Panc1 (cell line): ENCODE measurements around the gene WRAP73. TPM values are rescaled to one million over a fixed set of nuclear protein-coding genes. Genes with fewer than 3 reads are reported as not detected.

Experiments
- ATAC-seq: fragments of 200-7000 bp; cut with Tn5 transposase; 2 replicates; pipeline ENCODE4 v1.9.1; 2020; ENCODE audit warnings: mild to moderate bottlenecking, moderate library complexity
- BruUV-seq: library from RNA; stranded (reverse); fragments of 400-500 nt; replicated peaks from 2 replicates; lab custom pipeline; 2021; lab: Mats Ljungman, UMichigan
- CTCF ChIA-PET: fragments of 300-600 bp; sonication (Branson Sonifier 250); formaldehyde crosslinking; loops from one replicate; lab custom pipeline; 2022; ENCODE audit warnings: antibody characterized with exemption; lab: Charles Lee
- POLR2A ChIA-PET: fragments of 300-600 bp; sonication (Branson Sonifier 250); formaldehyde crosslinking; loops from one replicate; lab custom pipeline; 2022; ENCODE audit warnings: antibody characterized with exemption; lab: Charles Lee
- DNase-seq: peaks from one replicate; pipeline ENCODE4 v3.0.0-alpha.2; 2010; ENCODE audit warnings: low read depth, low spot score
- H3K27ac ChIP-seq: 2 replicates; pipeline ENCODE4 v1.5.1; 2011; ENCODE audit warnings: mild to moderate bottlenecking, low read length, inconsistent platforms
- H3K27me3 ChIP-seq: fragments of 200-500 bp; sonication (Bioruptor generic); 2 replicates; pipeline ENCODE4 v1.6.0; 2014; ENCODE audit warnings: low read length, inconsistent platforms; ENCODE audit not compliant: control insufficient read depth, insufficient read depth
- H3K36me3 ChIP-seq: fragments of 200-500 bp; sonication (Bioruptor generic); 2 replicates; pipeline ENCODE4 v1.5.1; 2014; ENCODE audit warnings: inconsistent platforms, mild to moderate bottlenecking, low read length, moderate library complexity; ENCODE audit not compliant: control insufficient read depth, insufficient read depth
- H3K4me1 ChIP-seq: 2 replicates; pipeline ENCODE4 v1.5.1; 2011; ENCODE audit warnings: inconsistent platforms, mild to moderate bottlenecking, low read length, moderate library complexity; ENCODE audit not compliant: control insufficient read depth, insufficient read depth
- H3K4me3 ChIP-seq, 2 experiments: 2 replicates each; pipeline ENCODE4 v1.5.1; 2011 to 2012; ENCODE audit warnings: low read depth in 2 of 2, low read length in 2 of 2, mild to moderate bottlenecking in 2 of 2, inconsistent platforms in 1 of 2, moderate library complexity in 1 of 2
- H3K9me3 ChIP-seq: fragments of 200-500 bp; sonication (Bioruptor generic); 2 replicates; pipeline ENCODE4 v1.5.1; 2014; ENCODE audit warnings: low read depth, mild to moderate bottlenecking, inconsistent platforms, low read length, moderate library complexity; ENCODE audit not compliant: control insufficient read depth, insufficient read depth
- POLR2AphosphoS5 ChIP-seq: IDR thresholded peaks from 2 replicates; pipeline ENCODE4 v1.6.1; 2012; ENCODE audit warnings: mild to moderate bottlenecking, low read depth, low read length, moderate library complexity
- SIN3A ChIP-seq: IDR thresholded peaks from 2 replicates; pipeline ENCODE4 v1.6.1; 2012; ENCODE audit warnings: low read depth, mild to moderate bottlenecking, low read length, moderate library complexity, borderline replicate concordance; ENCODE audit not compliant: insufficient read depth
- TCF7L2 ChIP-seq: IDR thresholded peaks from 2 replicates; pipeline ENCODE4 v1.6.1; 2011; ENCODE audit warnings: mild to moderate bottlenecking, low read depth, low read length, inconsistent platforms
- in situ Hi-C: cut with HindIII; loops from 2 replicates; pipeline ENCODE4 v1.10.0; 2016; ENCODE audit warnings: low sequenced_read_pairs, low pct_unique_long_range_greater_than_20kb
- intact Hi-C: fragments of 100-400 bp; cut with micrococcal nuclease; formaldehyde crosslinking; loops from one replicate; pipeline ENCODE4 v1.10.0; 2022; ENCODE audit not compliant: unreplicated experiment
- total RNA-seq: library from RNA; stranded (reverse); gene quantifications from one replicate; pipeline ENCODE4 v1.2.1, GENCODE V29; 2021; ENCODE audit not compliant: unreplicated experiment
- TF ChIP-seq, protein P1 (sequence below), 2 experiments: IDR thresholded peaks; 2 replicates each; pipeline ENCODE4 v1.6.1; 2011 to 2012; ENCODE audit warnings: low read depth in 2 of 2, control low read depth in 1 of 2, low read length in 1 of 2, mild to moderate bottlenecking in 1 of 2, moderate library complexity in 1 of 2; ENCODE audit not compliant: insufficient read depth in 1 of 2
- TF ChIP-seq, protein P2 (sequence below): fragments of 450-650 bp; IDR thresholded peaks from 2 replicates; pipeline ENCODE4 v1.5.1; 2017; ENCODE audit warnings: mild to moderate bottlenecking

The WRAP73 gene
- total RNA-seq, 1 experiment from 2014 or later = 27.1 TPM

DNA sequence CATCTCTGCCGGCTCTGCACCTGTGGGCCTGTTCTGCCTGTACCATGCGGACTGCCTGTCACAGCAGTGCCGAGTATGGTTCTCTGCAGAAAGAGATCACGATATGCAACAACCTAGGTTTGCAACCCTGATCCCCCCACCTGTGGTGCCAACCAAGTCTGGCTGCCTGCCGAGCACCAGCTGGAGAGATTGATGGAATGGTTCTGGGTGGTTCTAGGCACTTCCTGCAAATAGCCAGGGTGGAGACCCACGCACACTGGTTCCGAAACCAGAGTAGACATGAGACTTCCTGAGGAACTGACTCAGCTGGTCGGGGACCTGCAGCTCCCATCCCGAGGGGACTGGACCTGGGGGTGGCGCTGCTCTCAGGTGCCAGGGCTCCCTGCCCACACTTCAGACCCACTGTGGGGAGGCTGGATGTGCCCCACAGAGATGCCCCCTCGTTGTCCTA, 19.7 kb downstream of the WRAP73 start:
- CTCF ChIA-PET = no interaction called here
- peaks cover 5% of the 10 kb centered on the region for H3K36me3 ChIP-seq
- no peak for ATAC-seq
- TF ChIP-seq, protein P1, sequence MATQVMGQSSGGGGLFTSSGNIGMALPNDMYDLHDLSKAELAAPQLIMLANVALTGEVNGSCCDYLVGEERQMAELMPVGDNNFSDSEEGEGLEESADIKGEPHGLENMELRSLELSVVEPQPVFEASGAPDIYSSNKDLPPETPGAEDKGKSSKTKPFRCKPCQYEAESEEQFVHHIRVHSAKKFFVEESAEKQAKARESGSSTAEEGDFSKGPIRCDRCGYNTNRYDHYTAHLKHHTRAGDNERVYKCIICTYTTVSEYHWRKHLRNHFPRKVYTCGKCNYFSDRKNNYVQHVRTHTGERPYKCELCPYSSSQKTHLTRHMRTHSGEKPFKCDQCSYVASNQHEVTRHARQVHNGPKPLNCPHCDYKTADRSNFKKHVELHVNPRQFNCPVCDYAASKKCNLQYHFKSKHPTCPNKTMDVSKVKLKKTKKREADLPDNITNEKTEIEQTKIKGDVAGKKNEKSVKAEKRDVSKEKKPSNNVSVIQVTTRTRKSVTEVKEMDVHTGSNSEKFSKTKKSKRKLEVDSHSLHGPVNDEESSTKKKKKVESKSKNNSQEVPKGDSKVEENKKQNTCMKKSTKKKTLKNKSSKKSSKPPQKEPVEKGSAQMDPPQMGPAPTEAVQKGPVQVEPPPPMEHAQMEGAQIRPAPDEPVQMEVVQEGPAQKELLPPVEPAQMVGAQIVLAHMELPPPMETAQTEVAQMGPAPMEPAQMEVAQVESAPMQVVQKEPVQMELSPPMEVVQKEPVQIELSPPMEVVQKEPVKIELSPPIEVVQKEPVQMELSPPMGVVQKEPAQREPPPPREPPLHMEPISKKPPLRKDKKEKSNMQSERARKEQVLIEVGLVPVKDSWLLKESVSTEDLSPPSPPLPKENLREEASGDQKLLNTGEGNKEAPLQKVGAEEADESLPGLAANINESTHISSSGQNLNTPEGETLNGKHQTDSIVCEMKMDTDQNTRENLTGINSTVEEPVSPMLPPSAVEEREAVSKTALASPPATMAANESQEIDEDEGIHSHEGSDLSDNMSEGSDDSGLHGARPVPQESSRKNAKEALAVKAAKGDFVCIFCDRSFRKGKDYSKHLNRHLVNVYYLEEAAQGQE (IDR thresholded peaks at IDR 0.05; ENCODE audit: insufficient read depth in 1 of 2, low read depth in 2 of 2, low read length in 1 of 2) = no peak
- TF ChIP-seq POLR2AphosphoS5 (no peak), SIN3A (no peak), TCF7L2 (no peak)
- TF ChIP-seq, protein P2, sequence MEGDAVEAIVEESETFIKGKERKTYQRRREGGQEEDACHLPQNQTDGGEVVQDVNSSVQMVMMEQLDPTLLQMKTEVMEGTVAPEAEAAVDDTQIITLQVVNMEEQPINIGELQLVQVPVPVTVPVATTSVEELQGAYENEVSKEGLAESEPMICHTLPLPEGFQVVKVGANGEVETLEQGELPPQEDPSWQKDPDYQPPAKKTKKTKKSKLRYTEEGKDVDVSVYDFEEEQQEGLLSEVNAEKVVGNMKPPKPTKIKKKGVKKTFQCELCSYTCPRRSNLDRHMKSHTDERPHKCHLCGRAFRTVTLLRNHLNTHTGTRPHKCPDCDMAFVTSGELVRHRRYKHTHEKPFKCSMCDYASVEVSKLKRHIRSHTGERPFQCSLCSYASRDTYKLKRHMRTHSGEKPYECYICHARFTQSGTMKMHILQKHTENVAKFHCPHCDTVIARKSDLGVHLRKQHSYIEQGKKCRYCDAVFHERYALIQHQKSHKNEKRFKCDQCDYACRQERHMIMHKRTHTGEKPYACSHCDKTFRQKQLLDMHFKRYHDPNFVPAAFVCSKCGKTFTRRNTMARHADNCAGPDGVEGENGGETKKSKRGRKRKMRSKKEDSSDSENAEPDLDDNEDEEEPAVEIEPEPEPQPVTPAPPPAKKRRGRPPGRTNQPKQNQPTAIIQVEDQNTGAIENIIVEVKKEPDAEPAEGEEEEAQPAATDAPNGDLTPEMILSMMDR = no peak
- no peaks in the 10 kb centered on the region for H3K9me3 ChIP-seq
- H3K4me3 ChIP-seq = no peak overlapping the region
- no peak overlapping the region for H3K27ac ChIP-seq
- intact Hi-C loops (no loop called here), in situ Hi-C loops (no loop called here)
- DNase-seq = no peak
- no TSS peak for BruUV-seq
- peaks cover 5% of the 10 kb centered on the region for H3K4me1 ChIP-seq
- no peaks in the 10 kb centered on the region for H3K27me3 ChIP-seq
- POLR2A ChIA-PET = no interaction called here

DNA sequence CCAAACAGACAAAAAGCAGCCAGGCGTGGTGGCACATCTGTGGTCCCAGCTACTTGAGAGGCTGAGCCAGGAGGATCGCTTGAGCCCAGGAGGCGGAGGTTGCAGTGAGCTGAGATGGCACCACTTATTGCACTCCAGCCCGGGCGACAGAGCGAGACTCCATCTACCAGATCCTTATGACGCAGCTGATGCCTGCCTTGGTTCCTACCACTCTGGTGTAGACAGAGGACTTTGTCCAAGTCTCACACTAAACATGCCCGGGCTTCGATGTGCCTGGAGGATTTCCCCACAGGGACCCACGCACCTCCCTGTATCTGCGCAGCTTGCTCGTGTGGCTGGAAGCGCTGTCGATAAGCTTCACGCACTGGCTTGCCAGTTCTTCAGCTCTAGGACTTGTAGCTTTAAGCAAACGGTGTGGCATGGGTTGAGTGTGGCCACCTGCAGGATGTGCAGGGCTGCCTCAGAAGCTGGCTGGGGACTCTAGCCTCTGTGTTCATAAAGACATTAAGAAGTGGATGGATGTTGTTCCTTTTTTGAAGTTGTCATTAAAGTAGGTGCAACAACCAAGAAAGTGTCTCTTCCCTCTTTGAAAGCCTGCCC, 20.2 kb downstream of the WRAP73 start:
- peaks cover 5% of the 10 kb centered on the region for H3K4me1 ChIP-seq
- TSS peak; percentile 93 for BruUV-seq
- CTCF ChIA-PET = no interaction called here
- H3K4me3 ChIP-seq = no peak overlapping the region
- no peak for DNase-seq
- peaks cover 5% of the 10 kb centered on the region for H3K36me3 ChIP-seq
- in situ Hi-C loops = no loop called here
- ATAC-seq = no peak
- H3K27me3 ChIP-seq = no peaks in the 10 kb centered on the region
- no peak overlapping the region for H3K27ac ChIP-seq
- no peaks in the 10 kb centered on the region for H3K9me3 ChIP-seq
- TF ChIP-seq POLR2AphosphoS5 (no peak), TCF7L2 (no peak), SIN3A (no peak)
- TF ChIP-seq, protein P2 = no peak
- TF ChIP-seq, protein P1 (IDR thresholded peaks at IDR 0.05; ENCODE audit: insufficient read depth in 1 of 2, low read depth in 2 of 2, low read length in 1 of 2) = no peak
- POLR2A ChIA-PET = interaction anchor here (0.6 kb wide), 1 partner anchor 122 kb away, joined by 4 read pairs; no protein-coding TSS in a partner anchor
- intact Hi-C loops = loop anchor here (10.0 kb wide), 1 partner anchor 95 kb away; no protein-coding TSS in a partner anchor
